Keratinocyte (primary cell): ENCODE data around the gene SYT1. TPM values are rescaled to one million over a fixed set of nuclear protein-coding genes. Genes with fewer than 3 reads are reported as not detected.

Source experiments
- DNase-seq: peaks from one replicate; pipeline ENCODE4 v3.0.0-alpha.2; 2011; ENCODE audit warnings: low read depth, missing footprints, low spot score
- FAIRE-seq: peaks from 2 replicates; lab custom pipeline; 2011; peaks lifted over from hg19 to GRCh38; lab: Jason Lieb, UNC
- H2AFZ ChIP-seq: 2 replicates; pipeline ENCODE4 v1.6.0; 2012; ENCODE audit warnings: low read length, control low read depth, inconsistent platforms; ENCODE audit not compliant: control insufficient read depth
- H3K27ac ChIP-seq: 2 replicates; pipeline ENCODE4 v1.5.1; 2011; ENCODE audit warnings: low read length; ENCODE audit not compliant: control insufficient read depth, insufficient read depth
- H3K27me3 ChIP-seq: 3 replicates; pipeline ENCODE4 v1.6.0; 2011; ENCODE audit warnings: low read length; ENCODE audit not compliant: control insufficient read depth, insufficient read depth; ENCODE audit errors: extremely low read depth
- H3K36me3 ChIP-seq, 2 experiments: 2 replicates in 1 of 2; 3 replicates in 1 of 2; pipeline ENCODE4 v1.5.1; 2011; ENCODE audit warnings: low read length in 2 of 2, mild to moderate bottlenecking in 1 of 2; ENCODE audit not compliant: control insufficient read depth in 2 of 2, insufficient read depth in 2 of 2; ENCODE audit errors: extremely low read depth in 1 of 2
- H3K4me1 ChIP-seq: 3 replicates; pipeline ENCODE4 v1.5.1; 2011; ENCODE audit warnings: low read length; ENCODE audit not compliant: control insufficient read depth, insufficient read depth; ENCODE audit errors: extremely low read depth
- H3K4me2 ChIP-seq: 3 replicates; pipeline ENCODE4 v1.6.0; 2011; ENCODE audit warnings: low read depth, low read length; ENCODE audit not compliant: control insufficient read depth, insufficient read depth; ENCODE audit errors: extremely low read depth
- H3K4me3 ChIP-seq, 3 experiments: fragments of 200-600 bp in 1 of 3; sonication (generic) in 1 of 3; 2 replicates in 2 of 3; 3 replicates in 1 of 3; pipeline ENCODE4 v1.5.1; 2011 to 2016; ENCODE audit warnings: low read length in 3 of 3, mild to moderate bottlenecking in 3 of 3, control low read depth in 2 of 3, inconsistent platforms in 1 of 3, low read depth in 1 of 3, mixed read lengths in 1 of 3, mixed run types in 1 of 3, moderate library complexity in 1 of 3; ENCODE audit not compliant: control insufficient read depth in 2 of 3, insufficient read depth in 2 of 3; ENCODE audit errors: extremely low read depth in 1 of 3
- H3K79me2 ChIP-seq: 2 replicates; pipeline ENCODE4 v1.6.0; 2012; ENCODE audit warnings: low read length; ENCODE audit not compliant: control insufficient read depth, insufficient read depth
- H3K9ac ChIP-seq: 3 replicates; pipeline ENCODE4 v1.6.0; 2011; ENCODE audit warnings: low read length; ENCODE audit not compliant: control insufficient read depth, insufficient read depth; ENCODE audit errors: extremely low read depth
- H3K9me1 ChIP-seq: 3 replicates; pipeline ENCODE4 v1.6.0; 2011; ENCODE audit warnings: low read length; ENCODE audit not compliant: control insufficient read depth, insufficient read depth; ENCODE audit errors: extremely low read depth
- H3K9me3 ChIP-seq: 2 replicates; pipeline ENCODE4 v1.5.1; 2012; ENCODE audit warnings: low read depth, low read length; ENCODE audit not compliant: control insufficient read depth
- H4K20me1 ChIP-seq: 3 replicates; pipeline ENCODE4 v1.6.0; 2011; ENCODE audit warnings: low read length; ENCODE audit not compliant: control insufficient read depth, insufficient read depth; ENCODE audit errors: extremely low read depth
- EZH2 ChIP-seq: IDR thresholded peaks from one replicate; pipeline ENCODE4 v1.6.1; 2012; ENCODE audit warnings: inconsistent platforms, mild to moderate bottlenecking, low read length, moderate library complexity
- dilution Hi-C: fragments of 300-500 bp; cut with MboI; formaldehyde crosslinking; loops from one replicate; pipeline ENCODE4 v1.7.0; 2020; ENCODE audit warnings: low sequenced_read_pairs; ENCODE audit not compliant: extremely low pct_ligation_motif_present
- polyA plus RNA-seq, 5 experiments: library from polyadenylated mRNA; depleted of rRNA in 3 of 5; stranded (reverse) in 3 of 5; stranded (forward) in 1 of 5; unstranded in 1 of 5; fragments of >200 nt; gene quantifications; 1 replicate in 1 of 5; 2 replicates in 3 of 5; 3 replicates in 1 of 5; pipeline versions ENCODE4 v1.2.1 to v1.2.3, GENCODE V29; 2011 to 2012; ENCODE audit warnings: missing spikeins in 2 of 5, low read depth in 1 of 5, low replicate concordance in 1 of 5
- TF ChIP-seq, protein P1 (sequence below), 3 experiments: IDR thresholded peaks in 1 of 3; conservative IDR thresholded peaks in 1 of 3; optimal IDR thresholded peaks in 1 of 3; 2 replicates in 2 of 3; 3 replicates in 1 of 3; pipeline versions ENCODE3 to v1.5.1; 2011; ENCODE audit warnings: low read length in 3 of 3, mild to moderate bottlenecking in 3 of 3, moderate library complexity in 2 of 3, control low read depth in 1 of 3, inconsistent platforms in 1 of 3; ENCODE audit not compliant: insufficient read depth in 2 of 3; ENCODE audit errors: extremely low read depth in 1 of 3

Gene SYT1
- polyA plus RNA-seq, 1 donor (not counting 4 experiments of a cell fraction or from before 2014, with no cell fraction given), result 6.1 TPM

- no peak for FAIRE-seq
- Histone ChIP-seq H3K36me3 (no peaks in the 10 kb centered on the region), H3K4me2 (no peak overlapping the region), H3K4me1 (no peaks in the 10 kb centered on the region), H3K27me3 (no peaks in the 10 kb centered on the region), H3K9me1 (no peaks in the 10 kb centered on the region), H3K9ac (no peak overlapping the region), H3K27ac (no peak overlapping the region), H3K79me2 (no peaks in the 10 kb centered on the region), H2AFZ (no peak overlapping the region), H3K9me3 (no peaks in the 10 kb centered on the region), H3K4me3 (no peak overlapping the region), H4K20me1 (no peaks in the 10 kb centered on the region)
- TF ChIP-seq, protein P1, sequence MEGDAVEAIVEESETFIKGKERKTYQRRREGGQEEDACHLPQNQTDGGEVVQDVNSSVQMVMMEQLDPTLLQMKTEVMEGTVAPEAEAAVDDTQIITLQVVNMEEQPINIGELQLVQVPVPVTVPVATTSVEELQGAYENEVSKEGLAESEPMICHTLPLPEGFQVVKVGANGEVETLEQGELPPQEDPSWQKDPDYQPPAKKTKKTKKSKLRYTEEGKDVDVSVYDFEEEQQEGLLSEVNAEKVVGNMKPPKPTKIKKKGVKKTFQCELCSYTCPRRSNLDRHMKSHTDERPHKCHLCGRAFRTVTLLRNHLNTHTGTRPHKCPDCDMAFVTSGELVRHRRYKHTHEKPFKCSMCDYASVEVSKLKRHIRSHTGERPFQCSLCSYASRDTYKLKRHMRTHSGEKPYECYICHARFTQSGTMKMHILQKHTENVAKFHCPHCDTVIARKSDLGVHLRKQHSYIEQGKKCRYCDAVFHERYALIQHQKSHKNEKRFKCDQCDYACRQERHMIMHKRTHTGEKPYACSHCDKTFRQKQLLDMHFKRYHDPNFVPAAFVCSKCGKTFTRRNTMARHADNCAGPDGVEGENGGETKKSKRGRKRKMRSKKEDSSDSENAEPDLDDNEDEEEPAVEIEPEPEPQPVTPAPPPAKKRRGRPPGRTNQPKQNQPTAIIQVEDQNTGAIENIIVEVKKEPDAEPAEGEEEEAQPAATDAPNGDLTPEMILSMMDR (optimal IDR thresholded peaks at IDR 0.05 in 1 of 3, IDR thresholded peaks at IDR 0.05 in 1 of 3, conservative IDR thresholded peaks at IDR 0.05 in 1 of 3; ENCODE audit: extremely low read depth in 1 of 3, insufficient read depth in 2 of 3, low read length in 3 of 3), result no peak
- no peak for TF ChIP-seq EZH2
- dilution Hi-C loops, result no loop called here
- DNase-seq, result no peak
Observed at GRCh38 chr12:79019672-79020071, 155.1 kb downstream of the SYT1 start.

DNA sequence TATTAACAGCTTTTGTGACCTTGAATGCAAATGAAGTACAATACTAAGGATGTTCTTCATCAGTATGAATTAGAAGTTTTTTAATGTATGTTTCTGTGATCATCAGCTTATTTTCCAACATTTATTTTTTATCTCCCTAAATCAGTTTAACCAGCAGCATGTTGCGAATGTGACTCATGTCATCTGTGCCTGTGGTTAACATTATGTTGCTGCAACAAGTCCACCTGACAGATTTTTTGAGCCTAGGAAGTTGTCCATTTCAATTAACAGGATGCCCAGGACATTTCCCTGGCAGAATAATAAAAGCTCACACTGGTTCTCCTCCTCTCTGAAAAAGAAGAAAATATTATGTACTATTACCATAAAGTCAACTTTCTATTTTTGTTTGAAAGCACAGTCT lies 155.5 kb downstream of the SYT1 start:
- Histone ChIP-seq H3K27me3 (no peaks in the 10 kb centered on the region), H3K4me3 (no peak overlapping the region), H3K9me3 (no peaks in the 10 kb centered on the region), H3K4me2 (no peak overlapping the region), H3K27ac (no peak overlapping the region), H3K79me2 (no peaks in the 10 kb centered on the region), H3K4me1 (no peaks in the 10 kb centered on the region), H3K9ac (no peak overlapping the region), H3K9me1 (no peaks in the 10 kb centered on the region), H2AFZ (no peak overlapping the region), H4K20me1 (no peaks in the 10 kb centered on the region), H3K36me3 (no peaks in the 10 kb centered on the region)
- TF ChIP-seq, protein P1 (optimal IDR thresholded peaks at IDR 0.05 in 1 of 3, IDR thresholded peaks at IDR 0.05 in 1 of 3, conservative IDR thresholded peaks at IDR 0.05 in 1 of 3; ENCODE audit: extremely low read depth in 1 of 3, insufficient read depth in 2 of 3, low read length in 3 of 3), result no peak
- TF ChIP-seq EZH2, result no peak
- dilution Hi-C loops, result no loop called here
- DNase-seq, result no peak
- FAIRE-seq, result no peak
